Fibroblast of pulmonary artery (primary cell): ENCODE measurements around the gene RHOG.
"Not testable (repeated sequence)": the region's sequence is repeated elsewhere in the genome, so short reads cannot be mapped to it uniquely, and the experiment has no call there.

ENCODE experiments used
- DNase-seq: peaks from one replicate; pipeline ENCODE4 v3.0.0-alpha.2; 2010; ENCODE audit warnings: low read depth
- H3K4me3 ChIP-seq: replicated peaks from 2 replicates; pipeline ENCODE4 v1.5.1; 2011; ENCODE audit warnings: low read depth, mild to moderate bottlenecking, control low read depth, low read length, moderate library complexity
- TF ChIP-seq, protein P1 (sequence below): IDR thresholded peaks from 2 replicates; pipeline ENCODE4 v1.5.1; 2011; ENCODE audit warnings: mild to moderate bottlenecking, control low read depth, low read length, inconsistent platforms; ENCODE audit errors: missing control alignments

Gene RHOG

DNA sequence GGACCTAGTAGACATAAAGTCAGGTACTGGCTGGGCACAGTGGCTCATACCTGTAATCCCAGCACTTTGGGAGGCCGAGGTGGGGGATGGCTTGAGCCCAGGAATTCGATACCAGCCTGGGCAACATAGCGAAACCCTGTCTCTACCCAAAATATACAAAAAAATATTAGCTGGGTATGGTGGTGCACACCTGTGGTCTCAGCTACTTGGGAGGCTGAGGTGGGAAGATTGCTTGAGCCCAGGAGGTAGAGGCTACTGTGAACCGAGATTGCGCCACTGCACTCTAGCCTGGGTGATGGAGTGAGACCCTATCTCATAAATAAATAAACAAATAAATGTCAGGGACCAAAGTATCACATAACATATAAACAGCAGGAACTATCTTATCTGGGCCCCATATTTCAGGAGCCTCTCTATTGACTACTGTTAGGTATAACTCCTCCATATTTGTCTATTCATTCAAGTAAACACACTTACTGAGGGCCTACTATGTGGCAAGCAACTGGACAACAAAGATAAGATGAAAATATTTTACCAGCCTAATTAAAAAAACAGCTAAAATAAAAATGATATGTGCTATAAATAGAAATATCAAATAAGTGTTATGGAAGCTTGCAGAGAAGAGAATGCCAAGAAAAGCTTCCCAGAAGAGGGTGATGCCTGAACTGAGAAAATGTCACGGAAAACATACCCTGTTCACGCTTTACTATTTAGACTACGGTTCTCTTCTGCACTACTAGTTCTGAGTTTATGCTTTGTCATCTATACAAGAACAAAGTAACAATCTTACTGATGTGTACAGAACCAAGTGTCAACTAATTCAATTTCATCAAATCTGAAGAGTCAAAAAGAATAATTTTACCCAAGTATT, 45.4 kb downstream of the RHOG start:
- peak overlapping the region; percentile 82 for H3K4me3 ChIP-seq

DNA sequence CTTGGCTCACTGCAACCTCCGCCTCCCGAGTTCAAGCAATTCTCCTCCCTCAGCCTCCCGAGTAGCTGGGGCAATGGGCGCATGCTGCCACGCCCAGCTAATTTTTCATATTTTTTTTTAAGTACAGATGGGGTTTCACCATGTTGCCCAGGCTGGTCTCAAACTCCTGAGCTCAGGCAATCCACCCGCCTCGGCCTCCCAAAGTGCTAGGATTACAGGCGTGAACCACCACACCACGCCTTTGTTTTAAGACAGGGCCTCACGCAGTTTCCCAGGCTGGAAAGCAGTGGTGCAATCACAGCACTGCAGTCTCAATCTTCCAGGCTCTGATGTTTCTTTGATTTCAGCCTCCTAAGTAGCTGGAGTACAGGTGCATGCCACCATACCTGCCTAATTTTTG, 46.4 kb downstream of the RHOG start:
- not testable (repeated sequence) for DNase-seq, H3K4me3 ChIP-seq

More for the DNA sequence above, 45.4 kb downstream of the RHOG start:
- DNase-seq, result no peak
- TF ChIP-seq, protein P1, sequence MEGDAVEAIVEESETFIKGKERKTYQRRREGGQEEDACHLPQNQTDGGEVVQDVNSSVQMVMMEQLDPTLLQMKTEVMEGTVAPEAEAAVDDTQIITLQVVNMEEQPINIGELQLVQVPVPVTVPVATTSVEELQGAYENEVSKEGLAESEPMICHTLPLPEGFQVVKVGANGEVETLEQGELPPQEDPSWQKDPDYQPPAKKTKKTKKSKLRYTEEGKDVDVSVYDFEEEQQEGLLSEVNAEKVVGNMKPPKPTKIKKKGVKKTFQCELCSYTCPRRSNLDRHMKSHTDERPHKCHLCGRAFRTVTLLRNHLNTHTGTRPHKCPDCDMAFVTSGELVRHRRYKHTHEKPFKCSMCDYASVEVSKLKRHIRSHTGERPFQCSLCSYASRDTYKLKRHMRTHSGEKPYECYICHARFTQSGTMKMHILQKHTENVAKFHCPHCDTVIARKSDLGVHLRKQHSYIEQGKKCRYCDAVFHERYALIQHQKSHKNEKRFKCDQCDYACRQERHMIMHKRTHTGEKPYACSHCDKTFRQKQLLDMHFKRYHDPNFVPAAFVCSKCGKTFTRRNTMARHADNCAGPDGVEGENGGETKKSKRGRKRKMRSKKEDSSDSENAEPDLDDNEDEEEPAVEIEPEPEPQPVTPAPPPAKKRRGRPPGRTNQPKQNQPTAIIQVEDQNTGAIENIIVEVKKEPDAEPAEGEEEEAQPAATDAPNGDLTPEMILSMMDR, result no peak

DNA sequence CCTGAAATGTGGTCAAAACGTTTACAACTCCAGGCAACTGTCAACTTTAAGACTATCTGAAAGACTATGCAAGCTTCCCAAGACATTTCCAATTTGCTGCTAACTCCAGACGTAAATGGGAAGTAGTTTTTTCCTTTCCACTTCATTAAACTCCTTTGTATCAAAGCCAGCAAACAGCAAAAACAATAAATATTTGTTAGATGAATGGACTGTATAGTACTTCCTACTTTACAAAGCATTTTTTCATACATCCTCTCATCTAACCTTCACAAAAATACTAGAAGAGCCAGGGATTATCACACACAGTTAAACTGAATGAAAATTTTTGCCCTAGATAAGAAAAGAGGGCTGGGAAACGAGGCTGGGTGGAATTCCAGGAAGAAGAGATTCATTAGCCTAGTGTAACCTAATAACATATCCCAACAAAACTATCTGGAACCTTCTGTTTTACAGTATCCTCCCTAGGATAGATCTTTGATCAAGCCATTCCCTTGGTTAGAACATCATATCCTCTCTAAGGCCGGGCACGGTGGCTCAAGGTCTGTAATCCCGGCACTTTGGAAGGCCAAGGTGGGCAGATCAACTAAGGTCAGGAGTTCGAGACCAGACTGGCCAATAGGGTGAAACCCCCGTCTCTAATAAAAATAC, 53.9 kb downstream of the RHOG start:
- H3K4me3 ChIP-seq, result no peak overlapping the region
- DNase-seq, result peak; percentile 20
- TF ChIP-seq, protein P1, result no peak

DNA sequence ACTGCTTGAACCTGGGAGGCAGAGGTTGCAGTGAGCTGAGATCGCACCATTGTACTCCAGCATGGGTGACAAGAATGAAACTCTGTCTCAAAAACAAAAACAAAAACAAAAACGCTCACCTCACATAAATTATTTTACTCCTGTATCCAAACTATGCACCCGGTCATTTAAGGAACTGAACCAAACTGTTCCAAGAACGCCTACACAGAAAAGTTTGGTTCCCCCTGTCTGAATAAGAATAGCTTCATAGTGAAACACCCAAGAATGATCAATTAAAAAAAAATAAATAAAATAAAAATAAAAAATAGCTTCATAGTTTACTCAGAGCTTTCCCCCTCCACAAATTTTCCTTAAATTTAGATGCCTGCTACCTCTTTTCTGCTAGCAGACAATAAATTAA, 57.1 kb downstream of the RHOG start:
- TF ChIP-seq, protein P1, result no peak
- H3K4me3 ChIP-seq, result no peak overlapping the region
- DNase-seq, result no peak

DNA sequence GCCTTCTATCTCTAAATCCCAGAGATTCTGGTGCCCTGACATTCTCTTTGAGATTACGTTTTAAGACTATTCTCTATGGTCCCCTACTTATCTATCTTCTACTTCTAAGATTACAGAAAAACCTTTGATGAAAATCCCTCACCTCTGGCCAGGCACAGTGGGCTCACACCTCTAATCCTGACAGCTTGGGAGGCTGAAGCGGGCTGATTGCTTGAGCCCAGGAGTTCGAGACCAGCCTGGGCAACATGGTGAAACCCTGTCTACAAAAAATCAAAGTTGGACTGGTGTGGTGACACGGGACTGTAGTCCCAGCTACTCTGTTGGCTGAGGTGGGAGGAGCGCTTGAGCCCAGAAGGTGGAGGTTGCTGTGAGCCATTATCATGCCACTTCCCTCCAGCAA, 57.8 kb downstream of the RHOG start:
- TF ChIP-seq, protein P1, result no peak
- no peak for DNase-seq
- no peak overlapping the region for H3K4me3 ChIP-seq

DNA sequence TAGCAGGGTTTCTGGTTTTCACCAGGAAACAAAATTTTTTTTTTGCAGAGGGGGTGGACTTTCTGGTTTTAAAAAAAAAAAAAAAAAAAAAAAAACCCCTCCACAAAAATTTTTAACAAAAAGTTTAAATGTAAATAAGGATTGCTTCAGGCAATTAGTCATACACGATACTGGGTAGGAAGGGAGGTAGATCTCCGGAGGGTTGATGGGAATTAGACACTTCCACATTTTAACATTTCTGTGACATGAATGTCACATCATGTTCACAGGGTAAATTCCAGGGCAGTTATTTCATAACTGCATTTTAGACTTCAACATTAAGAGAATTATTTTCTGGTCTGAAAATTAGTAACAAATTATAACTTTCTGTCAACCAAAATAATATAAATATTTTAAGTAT, 59.3 kb downstream of the RHOG start:
- DNase-seq, result peak; percentile 14
- TF ChIP-seq, protein P1, result no peak
- H3K4me3 ChIP-seq, result no peak overlapping the region
